Testis (tissue), 2 donors: ENCODE data around the gene TENM4.
"Not testable (repeated sequence)": the region's sequence is repeated elsewhere in the genome, so short reads cannot be mapped to it uniquely, and the experiment has no call there.

ENCODE experiments used
- CTCF ChIP-seq, 3 experiments: fragments of 450-650 bp in 2 of 3; fragments of 200-600 bp in 1 of 3; sonication (generic) in 1 of 3; IDR thresholded peaks; one replicate each; pipeline ENCODE4 v1.5.1; 2016 to 2019; ENCODE audit warnings: antibody characterized with exemption in 3 of 3, mild to moderate bottlenecking in 2 of 3, moderate library complexity in 1 of 3
- POLR2A ChIP-seq: fragments of 450-650 bp; IDR thresholded peaks from one replicate; pipeline ENCODE4 v1.6.1; 2017; ENCODE audit warnings: antibody characterized with exemption, mild to moderate bottlenecking, moderate library complexity

GRCh38 chr11:78827291-78827690, 613.5 kb downstream of the TENM4 start:
- not testable (repeated sequence) for TF ChIP-seq POLR2A; CTCF (IDR thresholded peaks at IDR 0.05)
